ENCODE results near the gene ESRP2.

ESRP2 gene

DNA sequence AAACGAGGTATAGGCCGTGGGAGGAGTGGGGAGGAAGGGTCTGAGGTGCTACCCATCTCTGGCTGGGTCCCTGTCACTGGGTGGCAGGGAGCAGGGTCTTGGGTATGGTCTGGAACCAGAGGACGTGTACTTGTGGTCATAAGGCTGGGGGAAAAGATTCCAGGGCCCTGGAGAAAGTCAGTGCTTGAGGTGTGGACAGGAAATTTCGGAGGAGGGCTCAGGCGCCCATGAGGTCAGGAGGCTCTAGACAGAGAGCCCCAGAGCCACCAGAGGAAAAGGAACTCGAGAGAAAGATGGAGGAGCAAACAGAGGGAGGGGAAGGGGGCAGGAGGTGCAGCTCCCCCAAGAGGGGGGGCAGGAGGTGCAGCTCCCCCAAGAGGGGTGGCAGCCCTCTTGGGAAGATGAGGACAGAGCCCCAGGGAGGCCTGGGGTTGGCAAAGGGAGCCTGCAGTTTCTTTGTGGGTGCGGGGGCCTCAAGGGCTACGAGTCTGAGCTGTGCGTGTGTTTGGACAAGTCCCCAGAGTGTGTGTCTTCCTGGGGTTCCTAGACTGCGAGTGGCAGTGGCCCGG is 27.7 kb upstream of the ESRP2 start:
- no peak for DNase-seq

DNA sequence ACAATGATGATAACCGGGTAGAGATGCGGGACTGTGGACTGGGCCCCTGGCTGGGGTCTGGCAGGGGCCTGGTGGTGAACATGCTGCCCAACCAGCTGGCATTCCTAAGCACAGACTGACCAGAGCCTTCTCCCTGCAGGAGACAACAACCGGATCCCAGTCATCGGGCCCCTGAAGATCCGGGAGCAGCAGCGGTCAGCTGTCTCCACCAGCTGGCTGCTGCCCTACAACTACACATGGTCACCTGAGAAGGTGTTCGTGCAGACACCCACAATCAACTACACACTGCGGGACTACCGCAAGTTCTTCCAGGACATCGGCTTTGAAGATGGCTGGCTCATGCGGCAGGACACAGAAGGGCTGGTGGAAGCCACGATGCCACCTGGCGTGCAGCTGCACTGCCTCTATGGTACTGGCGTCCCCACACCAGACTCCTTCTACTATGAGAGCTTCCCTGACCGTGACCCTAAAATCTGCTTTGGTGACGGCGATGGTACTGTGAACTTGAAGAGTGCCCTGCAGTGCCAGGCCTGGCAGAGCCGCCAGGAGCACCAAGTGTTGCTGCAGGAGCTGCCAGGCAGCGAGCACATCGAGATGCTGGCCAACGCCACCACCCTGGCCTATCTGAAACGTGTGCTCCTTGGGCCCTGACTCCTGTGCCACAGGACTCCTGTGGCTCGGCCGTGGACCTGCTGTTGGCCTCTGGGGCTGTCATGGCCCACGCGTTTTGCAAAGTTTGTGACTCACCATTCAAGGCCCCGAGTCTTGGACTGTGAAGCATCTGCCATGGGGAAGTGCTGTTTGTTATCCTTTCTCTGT is 23.3 kb upstream of the ESRP2 start:
- no peak for DNase-seq

GRCh38 chr16:68257906-68258800 is 22.2 kb upstream of the ESRP2 start:
- DNase-seq, result no peak

- DNase-seq, result no peak
Measured at GRCh38 chr16:68257251-68257905, 21.5 kb upstream of the ESRP2 start.

DNA sequence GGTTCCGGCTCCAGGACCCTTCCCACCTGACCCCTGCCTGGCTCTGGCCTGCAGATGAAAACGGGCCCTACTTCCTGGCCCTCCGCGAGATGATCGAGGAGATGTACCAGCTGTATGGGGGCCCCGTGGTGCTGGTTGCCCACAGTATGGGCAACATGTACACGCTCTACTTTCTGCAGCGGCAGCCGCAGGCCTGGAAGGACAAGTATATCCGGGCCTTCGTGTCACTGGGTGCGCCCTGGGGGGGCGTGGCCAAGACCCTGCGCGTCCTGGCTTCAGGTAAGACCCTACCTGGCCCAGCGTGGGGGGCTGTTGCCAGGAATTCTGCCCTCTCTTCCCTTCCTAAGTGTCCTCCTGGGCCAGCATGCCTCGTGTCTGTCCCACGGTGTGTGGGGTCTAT is 19.8 kb upstream of the ESRP2 start:
- no peak for DNase-seq

- no peak for DNase-seq
Measured at GRCh38 chr16:68253721-68254120, 17.8 kb upstream of the ESRP2 start.

DNA sequence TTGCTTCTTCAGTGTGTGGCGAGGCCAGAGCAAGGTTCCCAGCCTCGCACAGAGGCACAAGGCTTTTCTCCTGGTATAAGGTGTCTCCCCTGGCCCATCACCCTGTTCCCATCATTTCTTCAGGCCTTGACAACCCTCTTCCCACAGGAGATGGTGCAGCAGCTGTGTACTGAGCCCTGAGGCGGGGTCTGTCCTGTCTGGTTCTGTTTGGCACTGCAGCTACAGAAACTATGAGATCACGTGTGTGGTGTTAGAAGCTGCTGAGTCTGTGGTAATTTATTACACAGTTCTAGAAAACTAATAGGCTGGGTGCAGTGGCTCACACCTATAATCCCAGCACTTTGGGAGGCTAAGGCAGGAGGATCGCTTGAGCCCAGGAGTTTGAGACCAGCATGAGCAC is 16.5 kb upstream of the ESRP2 start:
- DNase-seq, result no peak

DNA sequence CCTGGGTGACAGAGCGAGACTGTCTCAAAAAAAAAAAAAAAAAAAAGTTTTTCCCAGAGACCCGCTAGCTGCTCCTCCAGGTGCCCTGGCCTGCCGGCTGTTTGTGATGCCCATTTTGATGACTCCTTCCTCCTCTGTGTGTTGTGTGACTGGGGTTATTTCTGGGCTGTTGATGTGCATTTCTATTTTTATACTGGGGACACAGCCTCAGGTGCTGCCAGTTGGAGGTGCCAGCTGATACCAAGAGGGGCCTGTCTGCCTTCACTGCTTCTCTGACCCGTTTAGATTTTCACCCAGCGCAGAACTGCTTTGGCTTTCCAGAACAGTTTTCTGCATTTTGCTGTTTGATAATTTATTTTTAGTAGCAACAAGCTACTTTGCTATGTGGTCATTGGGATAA is 15.9 kb upstream of the ESRP2 start:
- no peak for DNase-seq

DNA sequence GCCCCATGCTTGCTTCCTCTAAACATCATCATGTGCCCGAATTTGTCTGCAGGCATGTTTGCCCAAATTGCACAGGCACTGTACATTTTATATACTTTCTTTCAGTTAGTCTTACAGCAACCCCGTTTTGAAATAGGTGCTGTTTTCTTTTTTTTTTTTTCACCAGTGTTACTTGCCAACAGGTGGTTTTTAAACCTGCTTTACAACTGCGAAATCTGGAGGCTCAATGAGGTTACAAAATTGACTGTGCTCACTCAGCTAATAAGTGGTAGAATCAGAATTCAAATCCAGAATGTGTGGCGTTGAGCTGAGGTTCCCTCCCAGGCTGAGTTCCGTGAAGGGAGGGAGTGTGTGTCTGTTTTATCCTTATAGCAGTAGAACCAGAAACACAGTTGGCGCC is 15.0 kb upstream of the ESRP2 start:
- no peak for DNase-seq

- no peak for DNase-seq
Measured at GRCh38 chr16:68249371-68249770, 13.4 kb upstream of the ESRP2 start.

DNA sequence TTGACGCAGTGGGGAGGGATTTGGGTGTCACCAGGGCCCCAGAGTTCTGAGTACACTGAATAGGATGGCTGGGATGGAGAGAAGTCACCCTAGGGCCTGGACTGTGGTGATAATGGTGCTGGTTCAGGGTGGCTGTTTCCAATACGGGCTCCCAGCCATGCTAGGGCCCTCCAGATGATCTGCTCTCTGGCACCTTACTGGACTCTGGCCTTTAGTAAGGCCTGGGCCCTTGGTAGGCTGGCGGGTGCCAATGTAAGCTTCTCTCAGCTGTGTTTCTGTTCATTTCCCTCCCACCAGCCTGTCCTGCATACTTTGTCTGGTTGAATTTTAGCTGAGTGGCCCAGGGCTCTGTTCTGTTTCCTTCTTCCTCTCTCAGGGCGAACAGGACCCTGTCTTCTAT is 12.0 kb upstream of the ESRP2 start:
- DNase-seq, result no peak

GRCh38 chr16:68247400-68247799 is 11.5 kb upstream of the ESRP2 start:
- DNase-seq, result no peak

- DNase-seq, result no peak
Measured at GRCh38 chr16:68246666-68247065, 10.7 kb upstream of the ESRP2 start.

DNA sequence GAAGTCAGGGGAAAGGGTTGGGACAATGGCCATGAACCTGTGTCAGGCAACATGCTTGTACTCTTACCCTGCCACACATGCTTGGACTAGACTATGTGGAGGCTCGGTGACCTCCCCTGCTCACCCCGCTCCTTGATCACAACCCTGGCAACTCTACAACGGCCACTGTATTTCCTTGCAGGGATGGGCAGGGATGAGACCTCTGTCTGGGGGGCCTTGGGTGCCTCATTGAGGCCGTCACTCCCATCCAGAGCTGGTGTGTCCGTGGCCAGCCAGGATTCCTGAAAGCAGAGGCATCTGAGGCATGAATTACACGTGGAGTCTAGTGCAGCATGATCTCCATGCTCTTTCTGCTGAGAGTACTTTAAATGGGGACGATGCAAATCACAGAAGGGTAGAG is 10.2 kb upstream of the ESRP2 start:
- DNase-seq, result no peak

- no peak for DNase-seq
Measured at GRCh38 chr16:68244903-68245853, 9.3 kb upstream of the ESRP2 start, which contains the start of gene PLA2G15. Gene PLA2G15 (plus strand): TSS chr16:68245373. CDS start chr16:68245427, 54 bp downstream.

- no peak for DNase-seq
Measured at GRCh38 chr16:68244481-68244902, 8.6 kb upstream of the ESRP2 start.

GRCh38 chr16:68242926-68243858 is 7.3 kb upstream of the ESRP2 start:
- no peak for DNase-seq

DNA sequence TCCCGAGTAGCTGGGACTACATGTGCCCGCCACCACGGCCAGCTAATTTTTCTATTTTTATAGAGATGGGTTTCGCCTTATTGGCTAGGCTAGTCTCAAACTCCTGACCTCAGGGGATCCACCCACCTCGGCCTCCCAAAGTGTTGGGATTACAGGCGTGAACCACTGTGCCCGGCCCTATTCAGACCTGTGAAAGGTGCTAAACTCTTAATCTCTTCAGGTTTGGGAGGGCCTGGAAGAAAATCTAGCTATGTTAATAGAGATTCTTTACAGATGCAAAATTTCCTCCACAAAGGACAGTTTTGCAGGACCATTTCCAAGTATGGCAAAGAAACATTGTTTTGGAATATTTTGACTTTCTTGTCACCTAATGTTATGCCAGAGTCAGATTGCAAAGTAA is 6.2 kb upstream of the ESRP2 start:
- DNase-seq, result no peak

GRCh38 chr16:68238029-68238345 is 2.1 kb upstream of the ESRP2 start:
- DNase-seq, result no peak

DNA sequence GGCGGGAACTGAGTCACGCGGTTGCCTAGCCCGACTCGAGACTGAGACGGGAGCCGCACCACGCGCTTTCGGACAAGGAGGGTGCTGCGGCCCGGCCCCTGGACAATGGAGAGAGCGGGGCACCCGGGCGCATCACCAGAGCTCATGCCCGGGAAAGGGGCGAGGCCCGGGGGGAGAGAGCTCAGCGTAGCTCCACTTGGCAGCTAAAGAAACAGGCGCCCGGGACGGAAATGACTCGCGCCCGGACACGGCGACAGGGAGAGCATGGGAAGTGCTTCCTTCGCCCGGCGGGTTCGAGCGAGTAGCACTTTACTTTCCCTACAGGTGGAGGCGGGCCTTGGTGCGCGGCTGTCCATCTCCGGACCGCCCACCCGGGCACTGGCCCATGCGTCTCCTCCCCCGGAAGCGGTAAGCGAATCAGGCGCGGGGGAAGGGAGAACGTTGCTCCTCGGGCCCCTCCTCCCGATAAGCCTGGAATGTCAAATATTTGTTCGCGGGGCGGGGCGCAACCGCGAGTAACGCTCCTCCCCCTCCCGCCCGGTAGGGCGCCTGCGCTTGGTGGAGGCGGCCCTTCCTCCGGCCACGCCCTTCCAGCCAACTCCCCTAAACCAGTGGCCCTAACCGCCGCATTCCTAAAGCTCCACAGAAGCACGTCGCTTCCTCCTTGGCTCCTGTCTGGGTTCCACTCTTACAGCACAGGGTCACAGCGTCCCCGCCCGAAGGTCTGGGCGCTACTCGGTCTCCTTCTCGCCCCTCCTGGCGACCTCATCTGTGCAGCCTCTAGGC is 1.5 kb upstream of the ESRP2 start:
- DNase-seq, result peak; percentile 80
